ENCODE measurements around the gene MYL9. TPM values are rescaled to one million over a fixed set of nuclear protein-coding genes. Genes with fewer than 3 reads are reported as not detected.

The MYL9 gene
- total and polyA plus RNA-seq, 10 of the 15 experiments (the other 5 are each of a cell fraction or from before 2014, with no cell fraction given), result 0.28 to 1.7 (median 0.63) TPM; not detected in 3

DNA sequence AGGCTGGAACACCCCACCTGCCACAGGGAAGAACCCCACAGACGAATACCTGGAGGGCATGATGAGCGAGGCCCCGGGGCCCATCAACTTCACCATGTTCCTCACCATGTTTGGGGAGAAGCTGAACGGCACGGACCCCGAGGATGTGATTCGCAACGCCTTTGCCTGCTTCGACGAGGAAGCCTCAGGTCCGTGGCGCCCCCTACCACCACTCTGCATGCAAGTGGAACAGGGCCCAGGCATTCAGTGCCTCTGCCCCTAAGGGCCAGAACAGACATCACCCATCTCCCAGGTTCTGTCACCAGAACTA, 6.6 kb downstream of the MYL9 start:
- Histone ChIP-seq H3K79me2 (ENCODE audit: control insufficient read depth, insufficient read depth, low read length) (no peaks in the 10 kb centered on the region), H4K20me1 (ENCODE audit: control insufficient read depth, insufficient read depth) (no peaks in the 10 kb centered on the region), H3K4me2 (ENCODE audit: control insufficient read depth, insufficient read depth) (no peak overlapping the region), H3K4me1 (ENCODE audit: control insufficient read depth, insufficient read depth, low read length) (no peaks in the 10 kb centered on the region; the same call in 1 of the 2 replicates), H3K27ac (ENCODE audit: control insufficient read depth, insufficient read depth) (no peak overlapping the region), H3K27me3 (replicated peaks in 1 of 2; ENCODE audit: control insufficient read depth in 2 of 2, insufficient read depth in 2 of 2, low read length in 1 of 2) (no peaks in the 10 kb centered on the region), H3K4me3 (no peak overlapping the region), H2AFZ (ENCODE audit: control insufficient read depth, low read depth, low read length) (no peak overlapping the region), H3K9ac (ENCODE audit: control insufficient read depth, insufficient read depth, low read length) (no peak overlapping the region), H3K36me3 (ENCODE audit: control insufficient read depth in 2 of 2, insufficient read depth in 2 of 2, low read length in 1 of 2) (no peaks in the 10 kb centered on the region), H3K9me3 (replicated peaks; ENCODE audit: control insufficient read depth, insufficient read depth, low read length) (no peaks in the 10 kb centered on the region)
- DNase-seq (ENCODE audit: low read depth, low spot score) (no peak), FAIRE-seq (no peak), ATAC-seq (no peak)
- ChIA-PET SMC1A (ENCODE audit: uncharacterized antibody, unreplicated experiment) (no interaction called here), CTCF (no interaction called here), RAD21 (ENCODE audit: unreplicated experiment) (no interaction called here), POLR2A (no interaction called here)
- 90% methylated on average over 10 of the region's 12 CpGs for WGBS (ENCODE audit: insufficient coverage, insufficient replicate concordance, low lambda C conversion rate, missing lambda C conversion rate)
- TF ChIP-seq HDAC2 (IDR thresholded peaks at IDR 0.05), result no peak
- TF ChIP-seq, protein P1, sequence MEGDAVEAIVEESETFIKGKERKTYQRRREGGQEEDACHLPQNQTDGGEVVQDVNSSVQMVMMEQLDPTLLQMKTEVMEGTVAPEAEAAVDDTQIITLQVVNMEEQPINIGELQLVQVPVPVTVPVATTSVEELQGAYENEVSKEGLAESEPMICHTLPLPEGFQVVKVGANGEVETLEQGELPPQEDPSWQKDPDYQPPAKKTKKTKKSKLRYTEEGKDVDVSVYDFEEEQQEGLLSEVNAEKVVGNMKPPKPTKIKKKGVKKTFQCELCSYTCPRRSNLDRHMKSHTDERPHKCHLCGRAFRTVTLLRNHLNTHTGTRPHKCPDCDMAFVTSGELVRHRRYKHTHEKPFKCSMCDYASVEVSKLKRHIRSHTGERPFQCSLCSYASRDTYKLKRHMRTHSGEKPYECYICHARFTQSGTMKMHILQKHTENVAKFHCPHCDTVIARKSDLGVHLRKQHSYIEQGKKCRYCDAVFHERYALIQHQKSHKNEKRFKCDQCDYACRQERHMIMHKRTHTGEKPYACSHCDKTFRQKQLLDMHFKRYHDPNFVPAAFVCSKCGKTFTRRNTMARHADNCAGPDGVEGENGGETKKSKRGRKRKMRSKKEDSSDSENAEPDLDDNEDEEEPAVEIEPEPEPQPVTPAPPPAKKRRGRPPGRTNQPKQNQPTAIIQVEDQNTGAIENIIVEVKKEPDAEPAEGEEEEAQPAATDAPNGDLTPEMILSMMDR (IDR thresholded peaks at IDR 0.05 in 2 of 3, conservative IDR thresholded peaks at IDR 0.05 in 1 of 3; ENCODE audit: control insufficient read depth in 2 of 3, extremely low read depth in 1 of 3, insufficient read depth in 1 of 3, low read depth in 3 of 3, low read length in 3 of 3), result 0 out of 6 replicates have a peak, but pooled peaks of 1 of the 3 experiments have one; percentile 9
- intact Hi-C loops (cut with micrococcal nuclease; ENCODE audit: unreplicated experiment), result no loop called here
- BruUV-seq (replicated peaks), result no TSS peak
- in situ Hi-C loops (cut with MboI), result no loop called here

GRCh38 chr20:36548704-36549627, 7.6 kb downstream of the MYL9 start:
- RAD21 ChIA-PET (ENCODE audit: unreplicated experiment), result no interaction called here
- intact Hi-C loops (cut with micrococcal nuclease; ENCODE audit: unreplicated experiment) (no loop called here), in situ Hi-C loops (cut with MboI) (no loop called here)
- SMC1A ChIA-PET (ENCODE audit: uncharacterized antibody, unreplicated experiment), result no interaction called here
- Histone ChIP-seq H3K4me2 (ENCODE audit: control insufficient read depth, insufficient read depth) (no peak overlapping the region), H3K27ac (ENCODE audit: control insufficient read depth, insufficient read depth) (no peak overlapping the region), H3K27me3 (replicated peaks in 1 of 2; ENCODE audit: control insufficient read depth in 2 of 2, insufficient read depth in 2 of 2, low read length in 1 of 2) (no peaks in the 10 kb centered on the region), H3K9me3 (replicated peaks; ENCODE audit: control insufficient read depth, insufficient read depth, low read length) (no peaks in the 10 kb centered on the region), H3K4me1 (ENCODE audit: control insufficient read depth, insufficient read depth, low read length) (no peaks in the 10 kb centered on the region; the same call in 1 of the 2 replicates), H3K79me2 (ENCODE audit: control insufficient read depth, insufficient read depth, low read length) (no peaks in the 10 kb centered on the region), H3K36me3 (ENCODE audit: control insufficient read depth in 2 of 2, insufficient read depth in 2 of 2, low read length in 1 of 2) (no peaks in the 10 kb centered on the region), H4K20me1 (ENCODE audit: control insufficient read depth, insufficient read depth) (no peaks in the 10 kb centered on the region), H3K9ac (ENCODE audit: control insufficient read depth, insufficient read depth, low read length) (no peak overlapping the region), H3K4me3 (no peak overlapping the region), H2AFZ (ENCODE audit: control insufficient read depth, low read depth, low read length) (no peak overlapping the region)
- ATAC-seq (no peak), DNase-seq (ENCODE audit: low read depth, low spot score) (no peak), FAIRE-seq (no peak)
- CTCF ChIA-PET, result interaction anchor here (1.2 kb wide), 1 partner anchor 22 kb away, joined by 3 read pairs; no protein-coding TSS in a partner anchor
- POLR2A ChIA-PET, result no interaction called here
- WGBS (ENCODE audit: insufficient coverage, insufficient replicate concordance, low lambda C conversion rate, missing lambda C conversion rate), result 53% methylated on average over 19 of the region's 23 CpGs
- no TSS peak for BruUV-seq (replicated peaks)
- TF ChIP-seq E2F8 (IDR thresholded peaks at IDR 0.05; ENCODE audit: low read depth, partially characterized antibody) (no peak), MEF2B (IDR thresholded peaks at IDR 0.05; ENCODE audit: partially characterized antibody, poor library complexity, severe bottlenecking) (no peak), CHD4 (IDR thresholded peaks at IDR 0.05) (no peak)
- TF ChIP-seq, protein P1 (IDR thresholded peaks at IDR 0.05 in 2 of 3, conservative IDR thresholded peaks at IDR 0.05 in 1 of 3; ENCODE audit: control insufficient read depth in 2 of 3, extremely low read depth in 1 of 3, insufficient read depth in 1 of 3, low read depth in 3 of 3, low read length in 3 of 3), result no peak

All from GM12878 (cell line).